ENCODE results near the gene C18orf63. TPM values are rescaled to one million over a fixed set of nuclear protein-coding genes. Genes with fewer than 3 reads are reported as not detected.
"Not testable (repeated sequence)": the region's sequence is repeated elsewhere in the genome, so short reads cannot be mapped to it uniquely, and the experiment has no call there.

Gene C18orf63
- polyA plus RNA-seq, 4 donors = 0.03 to 0.32 (median 0.24) TPM

DNA sequence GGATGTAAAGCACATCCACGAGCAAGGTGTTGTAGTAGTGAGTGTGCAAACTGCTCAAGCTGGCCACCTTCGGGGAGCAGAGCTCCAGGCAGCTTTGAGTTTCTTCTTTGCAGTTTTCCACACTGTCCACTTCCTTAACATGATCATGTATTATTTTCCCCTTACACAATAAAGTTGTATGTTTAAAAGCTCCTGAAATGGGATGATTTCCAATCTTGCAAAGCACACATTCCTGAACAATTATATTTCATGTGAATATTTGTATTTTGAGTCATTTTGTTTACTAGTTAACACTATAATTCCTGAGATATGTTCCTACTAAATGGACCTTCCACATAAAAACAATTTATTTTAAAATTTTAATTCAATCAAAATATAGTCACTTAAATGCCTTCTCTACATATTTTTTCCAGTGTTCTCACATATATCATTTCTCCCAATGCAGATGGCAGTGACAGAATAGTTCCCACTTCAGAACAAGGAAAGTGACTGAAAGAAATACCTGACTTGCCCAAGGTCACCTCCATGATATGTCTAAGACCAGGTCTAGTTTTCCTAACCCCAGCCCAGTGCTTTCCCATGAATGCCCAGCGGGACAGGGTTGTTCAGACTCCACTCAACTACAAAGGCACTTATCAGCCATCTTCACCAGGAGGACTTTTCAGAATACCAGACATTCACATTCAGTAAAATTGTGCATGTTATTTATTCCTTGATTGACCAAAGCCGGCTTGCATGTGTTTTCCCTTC, 29.4 kb upstream of the C18orf63 start:
- DNase-seq (ENCODE audit: low read depth in 4 of 4, low spot score in 3 of 4) = no peak

DNA sequence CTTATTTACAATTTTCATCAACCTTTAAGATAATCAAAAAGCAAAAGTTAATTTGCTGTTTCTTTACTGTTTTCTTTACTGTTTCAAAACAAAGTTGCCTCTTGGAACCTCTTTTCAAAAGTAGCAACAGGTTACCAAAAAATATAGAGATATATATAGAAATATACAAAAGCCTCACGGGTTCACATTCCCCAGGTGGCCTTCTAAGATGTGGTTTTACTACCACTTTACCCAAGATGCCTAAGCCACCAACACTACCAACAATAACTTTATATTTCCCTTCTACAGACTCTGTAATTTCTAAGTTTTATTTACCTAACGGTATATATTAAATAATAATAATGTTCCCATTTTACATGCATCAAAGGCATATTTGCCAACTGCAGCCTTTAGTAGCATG, 28.8 kb upstream of the C18orf63 start:
- DNase-seq (ENCODE audit: low read depth in 4 of 4, low spot score in 3 of 4) = no peak

DNA sequence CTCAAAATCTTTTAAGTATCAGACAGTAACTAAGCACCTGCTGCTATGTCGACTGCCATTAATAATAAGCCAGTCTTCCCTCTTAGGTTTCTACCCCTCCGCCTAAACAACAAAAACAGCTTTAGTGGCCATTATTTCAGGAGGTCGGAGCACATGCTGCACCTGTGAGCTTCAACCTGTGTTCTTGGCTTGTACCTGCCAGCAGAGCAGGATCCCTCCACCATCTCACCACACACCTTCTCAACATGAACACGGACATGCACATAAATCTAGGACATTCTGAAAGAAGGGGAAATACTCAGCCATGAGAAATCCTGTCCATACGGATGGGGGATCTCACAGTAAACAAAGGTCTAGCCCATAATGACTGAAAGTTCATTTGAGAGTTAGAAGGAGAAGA, 27.6 kb upstream of the C18orf63 start:
- DNase-seq (ENCODE audit: low read depth in 4 of 4, low spot score in 3 of 4) = no peak

DNA sequence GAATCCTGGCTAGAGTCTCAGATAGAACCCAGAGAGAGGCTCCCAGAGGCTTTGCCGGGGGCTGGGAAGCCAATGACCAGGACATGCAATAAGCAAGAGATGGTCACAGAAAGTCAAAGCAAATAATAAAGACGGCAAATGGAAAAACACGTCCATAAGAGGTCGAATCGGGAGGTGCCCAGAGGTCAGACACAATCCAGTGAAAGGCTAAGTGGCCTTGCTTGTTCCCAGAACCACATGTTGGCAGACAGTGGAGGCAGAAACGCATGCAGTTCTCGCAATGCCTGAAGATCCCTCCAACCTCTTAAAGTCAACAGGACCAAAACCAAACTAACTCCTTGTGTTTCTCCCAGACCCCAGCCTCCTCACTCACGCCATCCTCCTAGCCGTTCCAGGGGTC, 26.9 kb upstream of the C18orf63 start:
- no peak for DNase-seq (ENCODE audit: low read depth in 4 of 4, low spot score in 3 of 4)

DNA sequence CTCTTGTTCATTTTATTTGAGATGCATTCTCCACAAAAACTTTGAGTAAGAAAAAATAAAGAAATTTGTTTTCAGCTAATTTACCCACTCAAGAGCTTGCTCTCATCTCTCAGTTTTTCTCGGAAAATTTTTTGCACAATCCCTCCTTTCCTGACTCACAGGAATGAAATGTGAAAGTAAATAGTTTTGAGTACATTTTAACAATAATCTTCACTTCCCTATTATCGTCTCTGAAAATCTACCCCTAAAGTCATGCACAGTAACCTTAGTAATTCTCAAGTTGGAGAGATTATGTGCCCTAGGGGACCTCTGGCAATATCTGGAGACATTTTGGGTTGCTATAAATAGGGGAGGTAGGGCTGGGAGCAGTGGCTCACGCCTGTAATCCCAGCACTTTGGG, 26.5 kb upstream of the C18orf63 start:
- no peak for DNase-seq (ENCODE audit: low read depth in 4 of 4, low spot score in 3 of 4)

DNA sequence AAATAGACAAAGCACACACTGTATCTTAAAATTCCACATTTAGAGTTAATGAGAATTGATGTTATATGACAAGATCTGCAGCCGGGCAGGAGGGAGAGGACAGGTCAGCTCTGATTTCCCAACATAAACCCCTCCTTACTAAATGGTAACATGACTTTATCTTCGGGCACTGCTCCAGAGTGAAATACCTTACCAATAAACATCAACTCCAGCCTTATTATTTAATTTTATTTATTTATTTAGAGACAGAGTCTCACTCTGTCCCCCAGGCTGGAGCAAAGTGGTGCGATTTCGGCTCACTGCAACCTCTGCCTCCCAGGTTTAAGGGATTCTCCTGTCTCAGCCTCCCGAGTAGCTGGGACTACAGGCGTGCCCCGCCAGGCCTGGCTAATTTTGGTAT, 25.6 kb upstream of the C18orf63 start:
- DNase-seq (ENCODE audit: low read depth in 4 of 4, low spot score in 3 of 4) = no peak

DNA sequence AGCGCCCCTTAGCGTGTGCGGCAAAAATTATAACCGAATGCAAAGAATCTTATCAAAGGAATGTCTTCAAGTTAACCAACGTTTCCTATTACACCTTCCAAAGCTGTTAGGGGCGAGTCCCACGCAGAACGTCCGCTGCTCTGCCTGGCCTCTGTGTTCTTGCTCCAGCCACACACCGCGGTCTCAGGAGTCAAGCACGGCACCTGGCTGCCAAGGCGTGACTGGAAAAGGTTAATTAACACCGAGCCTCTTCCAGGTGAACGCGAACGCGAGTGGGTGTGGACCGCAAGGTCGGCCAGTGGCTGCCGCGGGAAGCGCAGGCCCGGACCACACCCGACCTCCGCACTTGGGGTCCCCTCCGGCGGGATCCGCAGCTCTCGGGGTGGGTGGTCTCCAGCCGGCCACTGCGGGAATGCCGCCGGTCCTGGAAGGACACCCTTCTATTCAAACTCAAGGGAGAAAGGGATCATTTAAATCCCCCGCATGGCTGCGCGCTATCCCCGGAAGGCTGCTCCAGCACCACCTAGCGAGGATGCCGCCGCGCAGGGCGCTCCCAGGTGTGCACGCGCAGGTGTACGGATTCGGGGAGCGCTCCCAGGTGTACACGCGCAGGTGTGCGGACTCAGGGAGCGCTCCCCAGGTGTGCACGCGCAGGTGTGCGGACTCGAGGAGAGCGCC, 24.7 kb upstream of the C18orf63 start:
- no peak for DNase-seq (ENCODE audit: low read depth in 4 of 4, low spot score in 3 of 4)

DNA sequence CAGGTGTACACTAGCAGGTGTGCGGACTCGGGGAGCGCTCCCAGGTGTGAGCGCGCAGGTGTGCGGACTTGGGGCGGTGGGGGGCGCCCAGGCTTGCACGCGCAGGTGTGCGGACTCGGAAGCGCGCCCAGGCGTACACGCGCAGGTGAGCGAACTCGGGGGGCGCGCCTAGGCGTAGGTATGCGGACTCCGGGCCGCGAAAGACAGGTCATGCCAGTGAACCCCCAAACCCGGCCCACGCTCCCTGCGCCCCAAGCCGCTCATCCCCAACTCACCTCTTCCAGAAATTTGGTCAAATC, 24.2 kb upstream of the C18orf63 start:
- no peak for DNase-seq (ENCODE audit: low read depth in 4 of 4, low spot score in 3 of 4)

DNA sequence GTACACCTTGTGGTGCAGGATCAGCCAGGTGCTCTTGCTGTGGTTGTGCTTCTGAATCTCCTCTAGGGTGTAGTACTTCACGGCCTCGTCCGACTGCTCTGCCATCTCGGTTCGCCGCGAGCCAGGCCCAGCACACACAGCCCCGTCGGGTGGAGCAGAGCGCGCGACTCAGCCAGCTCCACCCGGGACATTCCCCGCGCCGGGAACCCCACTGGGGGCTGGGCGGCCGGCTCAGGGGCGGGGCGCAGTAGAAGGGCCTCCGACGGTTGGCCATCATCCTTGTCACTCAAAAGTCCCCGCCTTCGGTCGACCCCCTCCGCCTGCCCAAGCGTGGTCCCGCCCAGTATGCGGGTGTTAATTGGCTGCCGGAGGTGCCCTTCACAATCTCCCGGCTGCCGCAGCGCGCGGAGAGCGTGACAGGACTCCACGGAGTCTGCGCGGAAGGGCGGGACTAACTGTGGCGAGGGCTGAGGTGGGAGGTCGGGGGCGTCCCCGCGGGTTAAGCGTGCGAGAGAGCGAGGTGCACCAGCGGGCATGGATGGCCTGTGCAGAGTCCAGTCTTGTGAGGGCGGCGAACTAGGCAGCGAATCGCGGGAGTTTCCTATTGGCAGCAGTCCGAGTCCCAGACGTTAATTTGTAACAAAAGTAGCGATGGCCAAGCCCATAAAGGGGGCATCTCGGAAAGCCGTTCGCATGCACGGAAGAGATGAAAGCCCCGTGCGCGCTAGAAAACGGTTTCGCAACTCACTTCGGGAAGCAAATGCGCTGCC, 23.7 kb upstream of the C18orf63 start, which contains the start of gene CYB5A:
Gene CYB5A (minus strand): TSS at position 193 of the 770 bp plus-strand sequence. CDS start 88 bp downstream, at position 105.
- peak; percentile 94 to 95 (median 95) for DNase-seq (ENCODE audit: low read depth in 4 of 4, low spot score in 3 of 4)

DNA sequence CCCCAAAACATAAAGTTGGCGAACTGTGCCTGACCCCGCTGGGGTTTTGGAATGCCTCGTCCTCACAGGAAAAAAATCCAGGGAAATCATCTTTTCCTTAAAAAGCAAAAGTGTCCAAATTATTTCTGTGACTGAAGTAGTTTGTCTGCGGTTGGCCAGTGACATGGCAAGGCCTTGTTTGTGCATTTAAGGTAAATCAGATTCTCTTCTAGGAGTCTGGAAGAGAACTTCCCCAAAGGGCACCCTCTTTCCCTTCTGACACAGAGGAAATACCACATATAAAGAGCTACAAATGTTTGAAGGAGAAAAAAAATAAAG, 23.1 kb upstream of the C18orf63 start:
- DNase-seq (ENCODE audit: low read depth in 4 of 4, low spot score in 3 of 4) = no peak

DNA sequence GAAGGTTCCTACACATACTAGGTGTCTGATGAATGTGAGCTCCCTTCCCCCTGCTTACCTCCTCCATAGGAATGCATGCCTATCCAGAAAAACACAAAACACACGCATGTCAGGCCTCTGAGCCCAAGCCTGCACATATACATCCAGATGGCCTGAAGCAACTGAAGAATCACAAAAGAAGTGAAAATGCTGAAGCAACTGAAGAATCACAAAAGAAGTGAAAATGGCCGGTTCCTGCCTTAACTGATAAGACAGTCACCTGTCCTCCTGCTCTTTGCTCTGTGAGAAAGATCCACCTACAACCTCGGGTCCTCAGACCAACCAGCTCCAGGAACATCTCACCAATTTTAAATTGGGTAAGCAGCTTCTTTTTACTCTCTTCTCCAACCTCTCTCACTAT, 22.7 kb upstream of the C18orf63 start:
- DNase-seq (ENCODE audit: low read depth in 4 of 4, low spot score in 3 of 4) = not testable (repeated sequence)

DNA sequence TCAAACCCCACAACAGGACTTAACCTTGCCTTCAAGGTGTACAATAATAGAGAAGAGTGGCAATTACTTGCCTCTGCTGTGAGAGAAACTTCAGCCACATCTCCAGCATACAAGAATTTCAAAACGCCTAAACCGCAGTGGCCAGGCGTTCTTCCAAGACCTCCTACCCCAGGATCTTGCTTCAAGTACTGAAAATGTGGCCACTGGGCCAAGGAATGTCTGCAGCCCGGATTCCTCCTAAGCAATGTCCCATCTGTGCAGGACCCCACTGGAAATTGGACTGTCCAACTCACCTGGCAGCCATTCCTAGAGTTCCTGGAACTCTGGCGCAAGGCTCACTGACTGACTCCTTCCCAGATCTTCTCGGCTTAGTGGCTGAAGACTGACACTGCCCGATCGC, 21.1 kb upstream of the C18orf63 start:
- DNase-seq (ENCODE audit: low read depth in 4 of 4, low spot score in 3 of 4) = no peak

DNA sequence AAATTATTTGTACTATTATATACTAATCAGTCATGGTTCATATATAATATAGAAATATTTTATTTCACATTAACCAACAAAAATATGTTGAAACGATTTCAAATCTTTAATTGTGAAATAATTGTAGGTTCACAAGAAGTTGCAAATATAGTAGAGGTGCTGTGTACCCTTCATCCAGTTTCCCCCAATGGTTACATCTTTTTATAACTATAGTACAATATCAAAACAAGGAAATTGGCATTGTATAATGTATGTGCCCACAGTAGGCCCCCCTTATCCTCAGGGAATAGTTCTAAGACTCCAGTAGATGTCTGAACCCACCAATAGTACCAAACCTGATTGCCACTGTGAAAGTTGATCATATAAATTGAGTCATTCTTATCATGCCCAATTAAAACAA, 16.5 kb upstream of the C18orf63 start:
- no peak for DNase-seq (ENCODE audit: low read depth in 4 of 4, low spot score in 3 of 4)

DNA sequence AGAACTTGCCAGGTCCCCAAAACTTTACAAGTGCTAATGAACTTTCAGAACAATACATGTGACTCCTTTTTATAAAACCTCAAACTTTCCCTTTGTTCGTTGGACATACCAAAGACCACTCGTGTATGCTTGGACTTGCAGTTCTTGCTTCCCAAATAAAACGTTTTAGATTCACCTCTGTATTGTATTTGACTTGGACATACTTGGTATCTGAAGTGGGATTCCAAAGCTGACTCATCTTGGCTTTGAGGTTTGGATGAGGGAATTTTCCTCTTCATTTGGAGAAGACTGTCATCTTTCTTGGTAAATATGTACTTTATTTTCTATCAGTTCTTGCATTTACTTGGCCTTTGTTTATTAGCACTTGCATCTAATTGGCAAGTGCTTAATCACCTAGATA, 15.9 kb upstream of the C18orf63 start:
- DNase-seq (ENCODE audit: low read depth in 4 of 4, low spot score in 3 of 4) = no peak

DNA sequence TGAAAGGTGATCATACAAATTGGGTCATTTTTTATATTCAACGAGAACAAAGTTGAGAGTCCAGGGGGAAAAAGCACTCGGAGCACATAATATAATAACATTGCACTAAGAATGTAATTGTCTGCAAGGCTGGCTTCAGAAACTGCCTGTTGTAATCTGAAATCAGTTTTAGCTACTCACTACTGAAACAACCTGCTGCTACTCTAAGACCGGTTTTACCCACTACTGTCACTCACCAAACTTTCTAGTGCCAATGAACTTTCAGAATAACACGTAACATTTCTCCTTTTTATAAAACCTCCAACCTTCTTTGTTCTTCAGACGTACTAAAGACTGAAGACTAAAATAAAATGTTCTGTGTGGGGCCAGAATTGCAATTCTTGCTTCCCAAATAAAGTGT, 12.3 kb upstream of the C18orf63 start:
- DNase-seq (ENCODE audit: low read depth in 4 of 4, low spot score in 3 of 4) = no peak

DNA sequence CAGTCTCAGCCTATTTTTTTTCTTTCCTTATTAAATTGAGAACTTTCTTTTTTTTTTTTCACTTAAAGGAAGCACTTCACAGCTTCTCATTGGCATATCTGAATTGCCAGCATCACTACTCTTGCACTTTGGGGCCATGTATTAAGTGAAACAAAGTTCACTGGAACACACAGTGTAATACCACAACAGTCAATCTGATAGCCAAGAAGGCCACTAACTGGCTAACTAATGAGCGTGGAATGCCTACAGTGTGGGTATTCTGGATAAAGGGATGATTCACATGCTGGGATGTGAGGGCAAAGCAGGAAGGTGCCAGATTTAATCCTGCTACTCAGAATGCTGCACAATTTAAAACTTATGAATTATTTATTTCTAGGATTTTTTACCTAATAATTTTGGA, 11.7 kb upstream of the C18orf63 start:
- no peak for DNase-seq (ENCODE audit: low read depth in 4 of 4, low spot score in 3 of 4)

DNA sequence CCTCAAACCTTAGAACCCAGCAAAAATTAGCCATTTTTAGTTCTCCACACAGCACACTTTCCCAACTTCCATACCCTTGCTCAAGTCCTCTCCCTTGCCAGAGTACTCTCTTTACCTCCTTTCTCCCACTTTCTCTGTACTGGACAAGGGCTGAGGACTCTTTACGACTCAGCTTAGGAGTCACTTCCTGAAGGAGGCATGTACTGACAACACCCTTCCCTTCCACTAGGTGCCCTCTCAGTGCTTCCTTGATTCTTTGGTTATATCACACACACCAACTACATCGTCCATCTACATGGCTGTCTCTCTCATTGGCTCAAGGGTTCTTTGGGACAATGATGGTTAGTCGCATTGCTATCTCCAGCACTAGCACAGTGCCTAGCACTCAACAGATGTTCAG, 5.2 kb upstream of the C18orf63 start:
- no peak for DNase-seq (ENCODE audit: low read depth in 4 of 4, low spot score in 3 of 4)

DNA sequence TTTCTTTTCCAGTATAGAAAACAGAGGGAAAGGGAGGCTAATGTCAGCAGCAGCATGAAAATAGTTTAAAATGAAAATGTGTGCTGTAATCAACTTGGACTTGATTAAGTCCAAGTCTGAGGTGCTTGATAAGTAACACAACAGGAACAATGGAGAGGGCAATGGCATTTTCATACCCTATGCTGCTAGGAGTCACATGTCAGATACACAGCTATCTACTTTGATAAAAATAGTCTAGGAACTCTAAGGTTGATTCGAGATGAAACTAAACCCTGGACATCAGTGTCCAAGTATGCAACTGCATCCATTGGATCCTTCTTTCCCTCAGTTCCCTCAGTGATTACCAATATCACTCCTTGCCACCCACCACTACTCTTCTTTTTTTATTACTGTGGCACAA, 4.6 kb upstream of the C18orf63 start:
- no peak for DNase-seq (ENCODE audit: low read depth in 4 of 4, low spot score in 3 of 4)

DNA sequence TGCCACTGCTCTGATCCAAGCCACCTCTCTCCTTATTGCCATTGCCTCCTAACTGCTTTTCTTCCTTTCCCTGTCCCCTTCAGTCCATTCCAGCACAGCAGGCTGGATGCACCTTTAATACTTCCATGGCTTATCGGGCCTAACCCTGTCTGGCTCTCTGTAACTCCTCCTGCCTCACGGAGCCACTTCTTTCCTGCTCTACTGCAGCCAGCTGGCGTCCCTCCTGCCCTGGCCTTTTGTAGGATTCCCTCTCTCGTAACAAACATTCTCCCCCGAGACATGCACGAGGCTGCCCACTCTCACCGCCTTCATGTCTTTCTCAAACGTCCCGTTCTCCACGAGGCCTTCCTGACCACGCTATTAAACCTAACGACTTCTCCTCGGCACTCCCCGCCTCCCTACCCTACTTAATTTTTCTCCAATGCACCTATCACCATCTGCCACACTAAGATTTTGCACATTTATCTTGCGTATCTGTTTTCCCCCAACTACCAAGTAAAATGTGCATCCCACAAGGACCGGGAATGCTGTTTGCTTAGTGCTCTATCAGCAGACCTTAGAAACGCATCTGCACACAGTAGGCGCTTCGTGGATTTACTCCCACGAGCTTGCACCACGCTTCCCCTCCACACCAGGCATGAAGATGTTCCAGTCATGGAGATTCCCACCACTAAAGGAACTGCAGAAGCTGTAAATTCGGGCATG, 728 bp upstream of the C18orf63 start:
- DNase-seq (ENCODE audit: low read depth in 4 of 4, low spot score in 3 of 4) = no peak

DNA sequence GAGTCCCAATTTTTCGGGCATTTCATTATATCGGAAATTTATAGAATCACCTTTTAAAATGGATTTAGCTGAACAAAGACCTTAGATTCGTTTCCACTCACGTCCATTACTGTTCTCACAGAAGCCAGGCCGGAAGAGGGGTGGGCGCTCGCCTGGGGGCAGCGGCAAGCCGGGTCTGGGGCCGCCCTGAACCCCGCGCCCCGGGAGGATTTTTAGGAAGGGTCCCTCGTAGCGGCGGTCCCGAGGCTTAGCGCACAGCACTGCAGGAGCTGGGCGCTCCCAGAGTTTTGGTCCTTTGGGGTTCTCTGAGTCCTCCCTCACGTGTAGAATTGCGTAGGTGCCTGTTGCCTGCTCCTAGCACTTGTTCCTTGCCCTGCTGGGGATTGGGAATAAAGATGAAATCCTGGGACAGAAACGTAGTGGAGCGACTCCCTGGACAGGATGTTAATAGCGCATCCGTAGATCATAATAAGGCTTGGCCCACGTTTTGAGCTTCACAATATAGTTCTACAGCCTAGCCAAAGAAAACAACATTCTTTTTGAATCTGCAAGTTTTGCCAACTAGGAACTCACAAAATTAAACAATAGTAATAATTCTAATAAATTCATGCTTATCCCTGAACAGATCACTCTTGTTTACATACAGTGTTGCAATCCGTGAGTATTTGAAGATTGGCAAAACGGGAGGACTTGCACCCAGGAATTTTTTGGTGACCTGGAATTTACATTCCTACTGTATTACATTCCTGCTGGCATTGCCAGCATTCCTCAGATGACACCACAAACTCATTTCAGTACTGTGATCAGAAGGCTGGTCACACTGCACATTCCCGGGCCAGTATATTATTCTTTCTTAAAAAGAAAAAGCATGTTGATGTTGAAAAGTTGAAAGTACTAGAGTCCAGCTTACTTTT, 875 bp downstream of the C18orf63 start:
- DNase-seq (ENCODE audit: low read depth in 4 of 4, low spot score in 3 of 4) = no peak

All from left renal pelvis (tissue), 4 donors.